ENCODE data around the gene CCDC126. TPM values are rescaled to one million over a fixed set of nuclear protein-coding genes. Genes with fewer than 3 reads are reported as not detected.
A peak's percentile ranks its signal among the peaks of the same experiment; 100 is the strongest.

The CCDC126 gene
- total and polyA plus RNA-seq, 2 of the 8 experiments (the other 6 are each of a cell fraction or from before 2014, with no cell fraction given) = 1.4 to 5.3 TPM

- no peaks in the 10 kb centered on the region for H3K36me3 ChIP-seq (ENCODE audit: control insufficient read depth in 2 of 4, insufficient read depth in 4 of 4, low read length in 3 of 4)
- DNase-seq (ENCODE audit: low read depth in 1 of 2, low spot score in 2 of 2) (no peak), FAIRE-seq (peak; percentile 36)
- H3K79me1 ChIP-seq (ENCODE audit: low read depth, low read length) = no peaks in the 10 kb centered on the region
- H3K4me2 ChIP-seq (ENCODE audit: insufficient read depth in 1 of 2, low read depth in 2 of 2, low read length in 2 of 2) = peak overlapping the region in 1 of 2 experiments; percentile 34; a peak in 1 of 4 replicates
- H3K18ac ChIP-seq (ENCODE audit: extremely low read depth, low read length) = no peak overlapping the region
- peaks cover 2% of the 10 kb centered on the region; the same call in 1 of the 2 replicates for H3K23me2 ChIP-seq (ENCODE audit: low read depth, low read length)
- no peak overlapping the region for H3K4ac ChIP-seq (replicated peaks; ENCODE audit: insufficient read length, low read depth, low read length)
- H3K4me3 ChIP-seq (ENCODE audit: extremely low read depth in 1 of 4, insufficient read depth in 2 of 4, low read depth in 3 of 4, low read length in 4 of 4) = no peak overlapping the region
- H4K20me1 ChIP-seq (replicated peaks in 1 of 2; ENCODE audit: control insufficient read depth in 1 of 2, insufficient read depth in 2 of 2, low read length in 2 of 2) = no peaks in the 10 kb centered on the region
- H3K27ac ChIP-seq (ENCODE audit: low read depth, low read length) = peak overlapping the region; percentile 12; the same call in 1 of the 2 replicates
- 33% methylated on average over 7 of the region's 7 CpGs; no CpG with 5 or more reads in 1 of the 2 experiments for WGBS, 2 experiments (ENCODE audit: extremely low coverage in 1 of 2, insufficient coverage in 1 of 2, insufficient read length in 1 of 2, insufficient replicate concordance in 2 of 2, low coverage in 1 of 2, low lambda C conversion rate in 2 of 2, missing lambda C conversion rate in 1 of 2)
- H2BK15ac ChIP-seq (ENCODE audit: low read length) = no peak overlapping the region
- peaks cover 4 to 6% of the 10 kb centered on the region in 2 experiments; a peak in 2 of 4 replicates for H3K9me3 ChIP-seq (ENCODE audit: insufficient read depth in 2 of 2, low read depth in 1 of 2, low read length in 1 of 2)
- H3K9ac ChIP-seq (replicated peaks in 1 of 4; ENCODE audit: extremely low read depth in 1 of 4, low read depth in 3 of 4, low read length in 3 of 4) = no peak overlapping the region
- TF ChIP-seq SP1 (IDR thresholded peaks at IDR 0.05; ENCODE audit: low read depth, low read length) (peak; percentile 60; the same call in 1 of the 2 replicates), MAX (IDR thresholded peaks at IDR 0.05) (no peak), RBBP5 (IDR thresholded peaks at IDR 0.05; ENCODE audit: borderline replicate concordance, low read depth, low read length) (no peak), EP300 (IDR thresholded peaks at IDR 0.05; ENCODE audit: borderline replicate concordance in 1 of 2, low read depth in 2 of 2, low read length in 2 of 2) (0 out of 3 replicates have a peak, but pooled peaks of 1 of the 2 experiments have one; percentile 22), KDM1A (IDR thresholded peaks at IDR 0.05; ENCODE audit: borderline replicate concordance, low read length) (no peak), CBX5 (IDR thresholded peaks at IDR 0.05; ENCODE audit: low read depth, low read length) (no peak), FOSL1 (IDR thresholded peaks at IDR 0.05; ENCODE audit: insufficient read depth, low read depth, low read length) (no peak), RFX5 (IDR thresholded peaks at IDR 0.05; ENCODE audit: borderline replicate concordance, low read depth, low read length) (no peak), SRF (IDR thresholded peaks at IDR 0.05; ENCODE audit: low read depth, low read length) (no peak), POU5F1 (IDR thresholded peaks at IDR 0.05; ENCODE audit: low read depth, low read length) (no peak)
- H3K4me1 ChIP-seq (replicated peaks in 1 of 4; ENCODE audit: control insufficient read depth in 3 of 4, insufficient read depth in 4 of 4, low read length in 3 of 4) = peaks cover 6 to 16% (median 12%) of the 10 kb centered on the region in 4 experiments
- H2AK5ac ChIP-seq (ENCODE audit: low read depth, low read length) = no peak overlapping the region
- no peak overlapping the region for H4K5ac ChIP-seq (ENCODE audit: insufficient read length, low read depth, low read length)
- H3K27me3 ChIP-seq (replicated peaks in 1 of 4; ENCODE audit: control insufficient read depth in 3 of 4, extremely low read depth in 1 of 4, insufficient read depth in 3 of 4, low read length in 3 of 4) = no peaks in the 10 kb centered on the region
- H2BK12ac ChIP-seq (ENCODE audit: low read depth, low read length) = no peak overlapping the region
- no peak overlapping the region for H2BK120ac ChIP-seq (replicated peaks; ENCODE audit: low read depth, low read length)
- 0 out of 2 replicates have a peak overlapping the region, but pooled peaks have one; percentile 3 for H2AFZ ChIP-seq (ENCODE audit: low read length)
- no peak overlapping the region for H3K14ac ChIP-seq (ENCODE audit: insufficient read length)
- H3K23ac ChIP-seq (ENCODE audit: insufficient read length) = no peak overlapping the region
- H4K8ac ChIP-seq (ENCODE audit: extremely low read depth, insufficient read depth, low read length) = no peak overlapping the region
- ChIA-PET POLR2A (ENCODE audit: partially characterized antibody) (interaction anchor here (0.9 to 1.8 kb wide), 4 partner anchors 9 to 128 kb away, joined by 3 to 4 read pairs (median 3); partner anchors contain the start of gene FAM221A), CTCF (ENCODE audit: partially characterized antibody) (interaction anchor here (0.6 to 1.9 kb wide), 7 partner anchors 12 to 1951 kb away, joined by 3 to 10 read pairs (median 4); no protein-coding TSS in a partner anchor)
- no peak overlapping the region for H2BK20ac ChIP-seq (ENCODE audit: low read length)
- H4K91ac ChIP-seq (replicated peaks; ENCODE audit: insufficient read length, low read length) = no peak overlapping the region
- no peak overlapping the region for H3K56ac ChIP-seq (replicated peaks; ENCODE audit: insufficient read length, low read depth, low read length)
- no peak overlapping the region for H2BK5ac ChIP-seq (ENCODE audit: low read depth, low read length)
- no peaks in the 10 kb centered on the region for H3K79me2 ChIP-seq (ENCODE audit: control insufficient read depth in 1 of 2, insufficient read depth in 2 of 2, low read length in 2 of 2)
These were observed 61.7 kb downstream of the CCDC126 start for GRCh38 chr7:23658831-23659427.
